ENCODE measurements around the gene GPALPP1. TPM values are rescaled to one million over a fixed set of nuclear protein-coding genes. Genes with fewer than 3 reads are reported as not detected.
"Not testable (repeated sequence)": the region's sequence is repeated elsewhere in the genome, so short reads cannot be mapped to it uniquely, and the experiment has no call there.

Gene GPALPP1, protein sequence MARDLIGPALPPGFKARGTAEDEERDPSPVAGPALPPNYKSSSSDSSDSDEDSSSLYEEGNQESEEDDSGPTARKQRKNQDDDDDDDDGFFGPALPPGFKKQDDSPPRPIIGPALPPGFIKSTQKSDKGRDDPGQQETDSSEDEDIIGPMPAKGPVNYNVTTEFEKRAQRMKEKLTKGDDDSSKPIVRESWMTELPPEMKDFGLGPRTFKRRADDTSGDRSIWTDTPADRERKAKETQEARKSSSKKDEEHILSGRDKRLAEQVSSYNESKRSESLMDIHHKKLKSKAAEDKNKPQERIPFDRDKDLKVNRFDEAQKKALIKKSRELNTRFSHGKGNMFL
- polyA plus RNA-seq (2012; ENCODE audit: low read depth, missing spikeins): 17.4 TPM

DNA sequence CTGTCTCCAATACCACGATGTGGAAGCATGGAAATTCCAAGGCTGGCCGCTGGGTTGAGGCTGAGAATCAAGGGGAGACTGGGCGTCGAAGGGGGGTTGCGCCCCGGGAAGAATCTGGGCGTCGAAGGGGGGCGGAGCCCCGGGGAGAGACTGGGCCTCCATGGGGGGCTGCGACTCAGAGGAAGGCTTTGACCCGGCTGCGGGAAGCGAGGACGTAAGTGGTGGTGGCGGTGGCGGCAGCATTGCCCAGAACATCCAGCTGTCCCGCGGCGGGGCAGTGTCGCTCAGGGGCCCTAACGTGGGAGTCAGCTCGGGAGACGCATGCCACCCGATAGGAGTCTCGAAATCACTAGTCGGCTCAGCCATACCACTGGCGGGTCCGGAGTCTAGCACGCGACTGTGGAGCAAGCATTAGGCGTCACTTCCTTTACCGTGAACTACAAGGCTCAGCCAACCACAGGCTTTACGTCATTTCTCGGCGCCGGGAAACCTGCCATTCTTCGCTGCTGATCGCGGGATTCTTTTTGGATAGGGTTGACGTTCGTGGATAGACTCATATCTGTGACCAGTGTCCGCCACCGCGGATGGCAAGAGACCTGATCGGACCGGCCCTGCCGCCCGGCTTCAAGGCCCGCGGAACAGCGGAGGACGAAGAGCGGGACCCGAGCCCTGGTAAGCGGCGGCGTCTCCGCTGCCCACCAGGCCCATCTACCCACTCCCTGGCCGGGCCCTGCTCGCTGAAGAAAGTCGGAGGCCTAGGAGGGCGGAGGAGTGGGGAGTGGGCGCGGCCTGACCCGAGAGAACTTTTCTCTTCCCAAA, at the start of gene GPALPP1, which contains the start of gene NUFIP1:
Gene GPALPP1, plus strand, starts transcription at position 468 of the 819 bp plus-strand sequence. Its CDS starts 117 bp downstream, at position 585.
Gene NUFIP1, minus strand, starts transcription at position 401 of the 819 bp plus-strand sequence. Its CDS starts 35 bp downstream, at position 366.
- FAIRE-seq: peak; percentile 94

DNA sequence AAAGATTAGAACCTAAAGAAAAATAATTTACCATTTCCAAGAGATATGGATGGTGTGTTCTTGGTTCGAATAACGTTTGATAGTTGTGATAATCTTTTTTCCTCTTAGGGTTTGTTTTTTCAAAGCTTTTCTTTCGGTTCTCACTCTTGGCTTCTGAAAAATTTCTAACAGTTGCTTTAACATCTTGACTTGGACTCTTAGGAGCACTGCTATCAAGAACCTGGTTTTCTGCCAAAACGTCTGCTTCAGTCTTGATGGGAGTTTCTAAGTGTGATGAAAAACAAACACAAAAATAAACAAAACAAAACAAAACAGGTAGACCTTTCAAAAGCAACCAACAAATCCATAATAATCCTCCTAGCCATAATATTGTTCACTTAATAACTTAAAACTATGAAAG, 45.9 kb upstream of the GPALPP1 start:
- not testable (repeated sequence) for FAIRE-seq

More for the DNA sequence above, at the start of gene GPALPP1, which contains the start of gene NUFIP1:
- TF ChIP-seq PAX5 (IDR thresholded peaks at IDR 0.05; ENCODE audit: insufficient read depth, low read length, severe bottlenecking) (no peak), POLR2A (IDR thresholded peaks at IDR 0.05; ENCODE audit: low read depth, low read length) (peak; percentile 68), POU2F2 (IDR thresholded peaks at IDR 0.05; ENCODE audit: low read depth, low read length) (no peak), POLR2AphosphoS5 (IDR thresholded peaks at IDR 0.05; ENCODE audit: low read depth, low read length) (peak; percentile 82), SPI1 (IDR thresholded peaks at IDR 0.05; ENCODE audit: low read depth, low read length) (0 out of 2 replicates have a peak, but pooled peaks have one; percentile 8), TAF1 (IDR thresholded peaks at IDR 0.05; ENCODE audit: low read depth, low read length) (peak; percentile 76)
- peak; percentile 92 for DNase-seq (ENCODE audit: insufficient read length, low spot score)

DNA sequence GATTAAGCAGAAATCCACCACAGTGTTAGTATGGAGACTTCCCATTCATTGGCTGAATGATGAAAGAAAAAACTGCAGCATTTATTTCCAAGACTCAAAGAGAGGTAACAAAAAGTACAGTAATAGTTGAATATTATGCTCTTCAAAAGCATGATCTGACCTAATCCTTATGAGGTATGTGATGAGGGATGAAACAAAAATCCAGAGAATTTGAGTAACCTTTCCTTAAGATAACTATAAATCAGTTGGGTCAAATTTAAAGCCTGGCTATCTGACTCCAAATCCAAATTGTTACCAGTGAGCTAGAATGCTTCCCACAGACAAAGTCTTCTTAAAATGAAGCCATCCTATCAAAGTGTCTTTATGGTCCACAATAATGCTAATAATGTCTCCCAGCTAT, 38.2 kb upstream of the GPALPP1 start:
- TF ChIP-seq SPI1 (IDR thresholded peaks at IDR 0.05; ENCODE audit: low read depth, low read length) (no peak), POLR2AphosphoS5 (IDR thresholded peaks at IDR 0.05; ENCODE audit: low read depth, low read length) (no peak), TAF1 (IDR thresholded peaks at IDR 0.05; ENCODE audit: low read depth, low read length) (no peak), PAX5 (IDR thresholded peaks at IDR 0.05; ENCODE audit: insufficient read depth, low read length, severe bottlenecking) (no peak), POLR2A (IDR thresholded peaks at IDR 0.05; ENCODE audit: low read depth, low read length) (no peak), POU2F2 (IDR thresholded peaks at IDR 0.05; ENCODE audit: low read depth, low read length) (no peak)
- DNase-seq (ENCODE audit: insufficient read length, low spot score) (no peak), FAIRE-seq (no peak)

More for the DNA sequence above, 45.9 kb upstream of the GPALPP1 start:
- not testable (repeated sequence) for DNase-seq (ENCODE audit: insufficient read length, low spot score)

DNA sequence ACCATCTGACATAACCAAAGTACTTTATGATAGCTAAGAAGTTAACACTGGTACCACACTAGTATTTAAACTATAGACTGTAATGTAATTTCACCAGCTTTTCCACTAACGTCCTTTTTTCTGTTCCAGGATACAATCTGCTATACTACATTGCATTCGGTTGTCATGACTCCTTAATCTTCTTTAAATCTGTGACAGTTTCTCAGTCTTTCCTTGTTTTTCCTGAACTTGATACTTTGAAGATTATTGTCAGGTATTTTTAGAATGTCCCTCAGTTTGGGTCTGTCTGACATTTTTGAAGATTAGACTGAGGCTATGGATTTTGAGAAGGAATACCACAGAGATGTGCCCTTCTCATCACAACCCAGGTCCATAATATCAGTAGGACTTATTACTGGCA, 36.7 kb upstream of the GPALPP1 start:
- FAIRE-seq: no peak
- no peak for TF ChIP-seq TAF1 (IDR thresholded peaks at IDR 0.05; ENCODE audit: low read depth, low read length)
- no peak for DNase-seq (ENCODE audit: insufficient read length, low spot score)

DNA sequence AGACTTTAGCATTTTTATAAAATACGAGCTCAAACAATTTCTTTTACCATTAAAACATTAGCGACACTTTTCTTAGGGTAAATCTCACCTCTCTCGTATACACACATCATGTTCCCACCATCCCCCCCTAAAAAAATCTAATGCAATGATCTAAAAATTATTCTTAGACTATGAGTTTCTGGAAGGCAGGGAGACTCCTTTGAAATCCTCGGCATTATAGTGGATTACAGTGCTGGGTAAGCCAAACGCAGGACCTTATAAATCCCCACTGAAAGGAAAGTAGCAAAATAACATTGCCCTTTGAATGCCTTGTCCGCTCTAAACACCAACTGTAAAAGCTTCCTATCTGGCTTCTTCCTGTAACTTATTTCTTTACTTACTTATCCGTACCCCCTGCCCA, 35.1 kb upstream of the GPALPP1 start:
- DNase-seq (ENCODE audit: insufficient read length, low spot score): no peak
- TF ChIP-seq POLR2AphosphoS5 (IDR thresholded peaks at IDR 0.05; ENCODE audit: low read depth, low read length) (no peak), POU2F2 (IDR thresholded peaks at IDR 0.05; ENCODE audit: low read depth, low read length) (no peak), TAF1 (IDR thresholded peaks at IDR 0.05; ENCODE audit: low read depth, low read length) (no peak), PAX5 (IDR thresholded peaks at IDR 0.05; ENCODE audit: insufficient read depth, low read length, severe bottlenecking) (no peak), SPI1 (IDR thresholded peaks at IDR 0.05; ENCODE audit: low read depth, low read length) (no peak), POLR2A (IDR thresholded peaks at IDR 0.05; ENCODE audit: low read depth, low read length) (no peak)
- no peak for FAIRE-seq

DNA sequence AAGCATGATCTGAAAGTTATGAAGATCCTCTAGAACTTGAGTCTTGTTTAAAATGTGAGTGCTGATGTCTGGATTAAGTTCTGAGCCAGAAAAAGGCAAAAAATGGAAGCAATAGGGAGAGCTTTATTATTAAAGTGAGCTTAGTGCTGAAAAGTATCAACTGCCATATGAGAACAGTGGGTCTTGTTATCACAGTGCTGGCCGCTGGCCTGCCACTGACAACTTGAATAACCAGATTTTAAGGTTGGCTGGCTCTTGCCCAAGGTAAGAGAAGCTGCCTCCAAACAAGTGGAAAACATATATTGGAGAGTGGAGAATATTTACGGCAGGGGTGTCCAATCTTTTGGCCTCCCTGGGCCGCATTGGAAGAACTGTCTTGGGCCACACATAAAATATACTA, 33.9 kb upstream of the GPALPP1 start:
- DNase-seq (ENCODE audit: insufficient read length, low spot score) (no peak), FAIRE-seq (no peak)
- TF ChIP-seq PAX5 (IDR thresholded peaks at IDR 0.05; ENCODE audit: insufficient read depth, low read length, severe bottlenecking) (no peak), POLR2A (IDR thresholded peaks at IDR 0.05; ENCODE audit: low read depth, low read length) (no peak), POU2F2 (IDR thresholded peaks at IDR 0.05; ENCODE audit: low read depth, low read length) (no peak), TAF1 (IDR thresholded peaks at IDR 0.05; ENCODE audit: low read depth, low read length) (no peak), POLR2AphosphoS5 (IDR thresholded peaks at IDR 0.05; ENCODE audit: low read depth, low read length) (no peak), SPI1 (IDR thresholded peaks at IDR 0.05; ENCODE audit: low read depth, low read length) (no peak)

DNA sequence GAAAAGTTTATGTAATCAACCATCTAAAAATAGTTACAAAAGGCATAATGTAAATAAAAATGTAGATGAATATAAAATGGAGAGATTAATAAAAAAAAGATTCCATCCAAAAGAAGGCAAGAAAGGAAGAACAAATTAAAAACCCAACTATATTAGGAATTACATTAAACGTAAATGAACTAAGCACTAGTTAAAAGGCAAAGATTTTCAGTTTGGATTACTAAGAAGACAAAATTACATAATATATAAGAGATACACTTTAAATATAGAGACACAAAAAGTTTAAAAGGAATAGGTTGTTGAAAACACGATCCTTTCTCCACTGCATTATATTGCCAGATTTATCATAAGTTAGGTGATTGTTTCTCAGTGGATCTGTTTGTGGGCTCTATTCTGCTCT, 27.3 kb upstream of the GPALPP1 start:
- no peak for FAIRE-seq
- no peak for DNase-seq (ENCODE audit: insufficient read length, low spot score)
- TF ChIP-seq PAX5 (IDR thresholded peaks at IDR 0.05; ENCODE audit: insufficient read depth, low read length, severe bottlenecking) (no peak), POLR2AphosphoS5 (IDR thresholded peaks at IDR 0.05; ENCODE audit: low read depth, low read length) (no peak), TAF1 (IDR thresholded peaks at IDR 0.05; ENCODE audit: low read depth, low read length) (no peak), SPI1 (IDR thresholded peaks at IDR 0.05; ENCODE audit: low read depth, low read length) (no peak), POU2F2 (IDR thresholded peaks at IDR 0.05; ENCODE audit: low read depth, low read length) (no peak), POLR2A (IDR thresholded peaks at IDR 0.05; ENCODE audit: low read depth, low read length) (no peak)

DNA sequence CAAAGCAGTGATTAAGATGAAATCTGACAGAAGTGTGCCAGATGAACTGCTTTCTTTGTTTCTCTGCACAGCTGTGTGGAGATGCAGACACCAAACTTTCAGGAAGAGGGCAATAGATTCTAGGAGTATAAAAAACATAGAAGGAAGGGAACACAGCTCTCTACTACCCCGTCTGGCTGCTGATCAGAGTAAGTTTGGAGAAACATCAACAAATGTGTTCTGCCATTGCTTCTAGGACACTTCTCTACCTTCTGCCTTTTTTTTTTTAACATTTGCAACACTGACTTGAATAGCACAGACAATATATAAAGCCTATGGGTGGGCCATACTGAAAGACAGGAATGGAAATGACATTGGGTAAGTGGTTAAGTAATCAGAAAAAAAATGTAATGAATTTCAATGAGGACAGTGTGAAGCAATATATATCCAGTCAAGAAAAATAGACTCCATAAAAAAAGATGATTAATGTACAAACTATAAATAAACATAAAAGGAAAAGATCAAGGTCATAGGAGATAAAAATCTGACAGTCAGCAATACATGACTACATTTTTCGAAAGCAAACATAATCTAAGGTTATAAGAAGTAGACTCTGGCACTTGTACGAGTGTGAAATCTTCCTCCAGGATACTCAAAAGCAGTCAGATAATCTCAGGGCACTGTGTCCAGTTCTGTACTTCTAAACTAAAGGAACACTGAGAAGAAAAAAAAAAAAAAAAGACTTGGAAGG, 21.5 kb upstream of the GPALPP1 start:
- no peak for TF ChIP-seq TAF1 (IDR thresholded peaks at IDR 0.05; ENCODE audit: low read depth, low read length)
- no peak for TF ChIP-seq PAX5 (IDR thresholded peaks at IDR 0.05; ENCODE audit: insufficient read depth, low read length, severe bottlenecking)
- TF ChIP-seq POU2F2 (IDR thresholded peaks at IDR 0.05; ENCODE audit: low read depth, low read length): no peak
- TF ChIP-seq POLR2A (IDR thresholded peaks at IDR 0.05; ENCODE audit: low read depth, low read length): no peak
- TF ChIP-seq POLR2AphosphoS5 (IDR thresholded peaks at IDR 0.05; ENCODE audit: low read depth, low read length): no peak
- no peak for TF ChIP-seq SPI1 (IDR thresholded peaks at IDR 0.05; ENCODE audit: low read depth, low read length)
- no peak for FAIRE-seq
- no peak for DNase-seq (ENCODE audit: insufficient read length, low spot score)

DNA sequence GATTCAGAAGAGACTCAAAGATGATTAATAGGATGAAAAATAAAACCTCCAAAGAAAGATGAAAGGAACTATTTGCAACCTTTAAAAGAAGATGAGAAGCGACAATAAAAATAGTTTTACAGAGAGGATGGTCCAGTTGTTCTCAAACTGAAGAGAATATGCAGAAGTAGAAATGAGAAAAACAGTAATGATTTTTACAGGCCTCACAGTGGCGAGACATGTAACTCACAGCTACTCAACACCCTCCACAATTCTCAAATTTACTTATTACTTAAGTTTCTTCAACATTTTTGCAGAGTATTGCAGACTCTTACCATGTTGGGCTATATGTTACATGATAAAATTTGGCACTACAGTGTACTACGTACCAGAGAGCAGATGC, 20.9 kb upstream of the GPALPP1 start:
- DNase-seq (ENCODE audit: insufficient read length, low spot score) (no peak), FAIRE-seq (no peak)
- no peak for TF ChIP-seq SPI1 (IDR thresholded peaks at IDR 0.05; ENCODE audit: low read depth, low read length)
